Activated B cell treated with CpG ODN at 0.5 μM for 24 hours (primary cell): ENCODE measurements around the gene S100A9. TPM values are rescaled to one million over a fixed set of nuclear protein-coding genes. Genes with fewer than 3 reads are reported as not detected.
"Not testable (repeated sequence)": the region's sequence is repeated elsewhere in the genome, so short reads cannot be mapped to it uniquely, and the experiment has no call there.

Experiments used
- ATAC-seq: fragments of 200-7000 bp; cut with Tn5 transposase; one replicate; pipeline ENCODE4 v1.10.0; 2021; ENCODE audit warnings: low read depth, mild to moderate bottlenecking, moderate library complexity
- CTCF ChIA-PET: fragments of 350-600 bp; sonication (Branson Sonifier 250); formaldehyde crosslinking; loops from one replicate; lab custom pipeline; 2021; ENCODE audit warnings: antibody characterized with exemption; lab: Charles Lee
- POLR2A ChIA-PET: fragments of 350-600 bp; sonication (Branson Sonifier 250); formaldehyde crosslinking; loops from one replicate; lab custom pipeline; 2021; ENCODE audit warnings: antibody characterized with exemption; lab: Charles Lee
- DNase-seq: peaks from one replicate; pipeline ENCODE4 v3.0.0; 2022
- H3K27ac Mint-ChIP-seq: one replicate; pipeline ENCODE4 v1.8.0; 2020; ENCODE audit warnings: mixed read lengths
- H3K27me3 Mint-ChIP-seq: one replicate; pipeline ENCODE4 v1.8.0; 2021; ENCODE audit warnings: mixed read lengths
- H3K36me3 Mint-ChIP-seq: one replicate; pipeline ENCODE4 v1.8.0; 2021; ENCODE audit warnings: low read depth, mixed read lengths
- H3K4me1 Mint-ChIP-seq: one replicate; pipeline ENCODE4 v1.8.0; 2021; ENCODE audit warnings: mixed read lengths
- H3K4me3 Mint-ChIP-seq: one replicate; pipeline ENCODE4 v1.8.0; 2020; ENCODE audit warnings: mild to moderate bottlenecking, mixed read lengths
- H3K9me3 Mint-ChIP-seq: one replicate; pipeline ENCODE4 v1.8.0; 2020; ENCODE audit warnings: mixed read lengths
- CTCF ChIP-seq: fragments of 200-600 bp; IDR thresholded peaks from one replicate; pipeline ENCODE4 v1.8.0; 2022; ENCODE audit warnings: antibody characterized with exemption, mild to moderate bottlenecking
- intact Hi-C: fragments of 100-400 bp; cut with micrococcal nuclease; formaldehyde crosslinking; loops from one replicate; pipeline ENCODE4 v1.15.1; 2024
- total RNA-seq: library from RNA; stranded (reverse); gene quantifications from 2 replicates; pipeline ENCODE4 v1.2.3, GENCODE V29; 2022

Gene S100A9
- total RNA-seq, 1 donor from 2014 or later, result 4.0 TPM

DNA sequence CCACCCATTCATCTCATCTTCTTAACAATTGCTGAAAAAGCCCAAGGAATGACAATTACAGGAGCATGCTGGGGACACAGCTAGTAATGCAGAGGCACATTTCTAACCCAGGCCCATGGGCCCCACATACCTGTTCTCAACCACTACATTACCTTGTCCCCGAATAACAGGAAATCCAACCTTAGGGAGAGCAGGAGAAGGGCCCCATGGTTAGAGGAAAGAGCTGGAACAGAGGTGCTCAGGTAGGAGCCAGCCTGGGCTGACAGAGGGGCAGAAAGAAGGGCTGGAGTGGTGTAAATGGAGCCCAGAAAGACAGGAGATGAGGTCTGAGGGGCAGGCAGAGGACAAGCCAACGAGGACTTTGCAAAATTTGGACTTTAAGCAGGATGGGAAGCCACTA, 44.6 kb downstream of the S100A9 start:
- Mint-ChIP-seq H3K36me3 (no peaks in the 10 kb centered on the region), H3K4me3 (no peak overlapping the region), H3K9me3 (no peaks in the 10 kb centered on the region), H3K4me1 (no peaks in the 10 kb centered on the region), H3K27ac (no peak overlapping the region), H3K27me3 (peaks cover 23% of the 10 kb centered on the region)
- TF ChIP-seq CTCF, result no peak
- no peak for DNase-seq
- ChIA-PET POLR2A (no interaction called here), CTCF (no interaction called here)
- no peak for ATAC-seq
- intact Hi-C loops, result no loop called here

- Mint-ChIP-seq H3K36me3 (no peaks in the 10 kb centered on the region), H3K4me1 (no peaks in the 10 kb centered on the region), H3K4me3 (no peak overlapping the region), H3K27me3 (peaks cover 35% of the 10 kb centered on the region), H3K27ac (no peak overlapping the region), H3K9me3 (no peaks in the 10 kb centered on the region)
- DNase-seq, result no peak
- ChIA-PET POLR2A (no interaction called here), CTCF (no interaction called here)
- no peak for TF ChIP-seq CTCF
- ATAC-seq, result no peak
- intact Hi-C loops, result loop anchor here (2.0 kb wide), 1 partner anchor 51 kb away; no protein-coding TSS in a partner anchor
These were observed 45.9 kb downstream of the S100A9 start for GRCh38 chr1:153403421-153404085.

DNA sequence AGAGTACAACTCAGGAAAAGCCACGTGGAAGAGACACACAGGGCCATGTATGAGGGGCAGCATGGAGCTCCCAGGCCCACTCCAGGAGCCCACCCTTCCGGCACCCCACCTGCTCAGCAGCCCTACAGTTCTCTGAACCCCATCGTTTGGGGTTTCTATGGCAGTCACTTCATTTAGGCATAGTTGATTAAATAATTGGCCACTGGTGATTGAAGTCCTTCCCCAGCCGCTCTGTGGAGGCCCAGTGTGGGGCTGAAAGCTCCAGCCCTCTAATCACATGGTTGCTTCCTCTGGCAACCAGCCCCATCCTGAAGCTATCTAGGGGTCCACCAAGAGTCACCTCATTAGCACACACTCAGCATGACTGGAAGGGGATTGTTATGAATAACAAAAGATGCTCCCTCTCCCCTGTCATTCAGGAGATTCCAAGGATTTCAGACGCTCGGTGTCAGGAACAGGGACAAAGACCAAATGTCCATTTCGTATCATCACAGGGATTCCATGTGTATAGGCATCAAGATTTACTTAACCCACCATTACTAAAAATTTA, 46.5 kb downstream of the S100A9 start:
- TF ChIP-seq CTCF, result no peak
- no peak overlapping the region for H3K4me3 Mint-ChIP-seq
- H3K27ac Mint-ChIP-seq, result no peak overlapping the region
- no peaks in the 10 kb centered on the region for H3K4me1 Mint-ChIP-seq
- intact Hi-C loops, result loop anchor here (2.0 kb wide), 1 partner anchor 51 kb away; no protein-coding TSS in a partner anchor
- POLR2A ChIA-PET, result no interaction called here
- CTCF ChIA-PET, result no interaction called here
- ATAC-seq, result no peak
- no peak for DNase-seq
- no peaks in the 10 kb centered on the region for H3K36me3 Mint-ChIP-seq
- H3K27me3 Mint-ChIP-seq, result peaks cover 32% of the 10 kb centered on the region
- no peaks in the 10 kb centered on the region for H3K9me3 Mint-ChIP-seq

DNA sequence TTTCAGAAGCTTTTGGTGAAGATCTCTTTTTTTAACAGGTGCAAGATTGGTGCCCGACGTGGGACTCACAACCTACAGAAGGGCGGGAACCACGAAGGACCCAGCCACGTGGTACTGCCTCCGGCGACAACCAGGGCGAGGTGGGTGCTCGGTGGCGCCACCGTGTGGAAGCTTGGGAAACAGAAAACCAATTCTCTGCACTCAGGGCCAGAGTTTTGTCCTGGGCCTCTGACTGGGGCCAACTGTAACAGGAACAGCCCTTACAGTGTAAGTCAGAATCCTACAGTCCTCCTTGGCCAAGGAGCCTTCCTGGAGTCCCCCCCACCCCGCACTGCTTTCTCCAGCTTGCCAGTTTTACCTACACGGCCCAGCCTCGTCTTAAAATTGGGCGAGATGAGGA, 47.1 kb downstream of the S100A9 start:
- TF ChIP-seq CTCF, result no peak
- ATAC-seq (no peak), DNase-seq (no peak)
- no peak overlapping the region for H3K4me3 Mint-ChIP-seq
- ChIA-PET POLR2A (no interaction called here), CTCF (no interaction called here)
- peaks cover 31% of the 10 kb centered on the region for H3K27me3 Mint-ChIP-seq
- no peaks in the 10 kb centered on the region for H3K4me1 Mint-ChIP-seq
- H3K27ac Mint-ChIP-seq, result no peak overlapping the region
- no peaks in the 10 kb centered on the region for H3K36me3 Mint-ChIP-seq
- H3K9me3 Mint-ChIP-seq, result no peaks in the 10 kb centered on the region
- intact Hi-C loops, result loop anchor here (2.0 kb wide), 1 partner anchor 52 kb away; no protein-coding TSS in a partner anchor

GRCh38 chr1:153405825-153406599, 48.4 kb downstream of the S100A9 start:
- POLR2A ChIA-PET, H3K27ac Mint-ChIP-seq, CTCF ChIA-PET, H3K9me3 Mint-ChIP-seq, DNase-seq, H3K4me1 Mint-ChIP-seq, ATAC-seq, H3K4me3 Mint-ChIP-seq, H3K36me3 Mint-ChIP-seq: not testable (repeated sequence)
- intact Hi-C loops, result loop anchor here (2.0 kb wide), 1 partner anchor 53 kb away; no protein-coding TSS in a partner anchor
- H3K27me3 Mint-ChIP-seq, result peaks cover 35% of the 10 kb centered on the region

DNA sequence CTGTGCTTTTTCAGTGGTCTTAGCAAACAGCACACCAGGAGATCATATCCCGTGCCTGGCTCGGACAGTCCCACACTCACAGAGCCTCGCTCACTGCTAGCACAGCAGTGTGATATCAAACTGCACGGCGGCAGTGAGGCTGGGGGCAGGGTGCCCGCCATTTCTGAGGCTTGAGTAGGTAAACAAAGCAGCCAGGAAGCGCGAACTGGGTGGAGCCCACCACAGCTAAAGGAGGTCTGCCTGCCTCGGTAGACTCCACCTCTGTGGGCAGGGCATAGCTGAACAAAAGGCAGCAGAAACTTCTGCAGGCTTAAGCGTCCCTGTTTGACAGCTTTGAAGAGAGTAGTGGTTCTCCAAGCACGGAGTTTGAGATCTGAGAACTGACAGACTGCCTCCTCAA, 49.6 kb downstream of the S100A9 start:
- H3K4me3 Mint-ChIP-seq, DNase-seq, ATAC-seq, CTCF ChIA-PET, POLR2A ChIA-PET, H3K9me3 Mint-ChIP-seq, H3K27ac Mint-ChIP-seq, intact Hi-C loops, H3K36me3 Mint-ChIP-seq, H3K4me1 Mint-ChIP-seq: not testable (repeated sequence)
- peaks cover 35% of the 10 kb centered on the region for H3K27me3 Mint-ChIP-seq
